Measurements from ENCODE around the gene TBC1D22A.
"Not testable (repeated sequence)": the region's sequence is repeated elsewhere in the genome, so short reads cannot be mapped to it uniquely, and the experiment has no call there.

The TBC1D22A gene

DNA sequence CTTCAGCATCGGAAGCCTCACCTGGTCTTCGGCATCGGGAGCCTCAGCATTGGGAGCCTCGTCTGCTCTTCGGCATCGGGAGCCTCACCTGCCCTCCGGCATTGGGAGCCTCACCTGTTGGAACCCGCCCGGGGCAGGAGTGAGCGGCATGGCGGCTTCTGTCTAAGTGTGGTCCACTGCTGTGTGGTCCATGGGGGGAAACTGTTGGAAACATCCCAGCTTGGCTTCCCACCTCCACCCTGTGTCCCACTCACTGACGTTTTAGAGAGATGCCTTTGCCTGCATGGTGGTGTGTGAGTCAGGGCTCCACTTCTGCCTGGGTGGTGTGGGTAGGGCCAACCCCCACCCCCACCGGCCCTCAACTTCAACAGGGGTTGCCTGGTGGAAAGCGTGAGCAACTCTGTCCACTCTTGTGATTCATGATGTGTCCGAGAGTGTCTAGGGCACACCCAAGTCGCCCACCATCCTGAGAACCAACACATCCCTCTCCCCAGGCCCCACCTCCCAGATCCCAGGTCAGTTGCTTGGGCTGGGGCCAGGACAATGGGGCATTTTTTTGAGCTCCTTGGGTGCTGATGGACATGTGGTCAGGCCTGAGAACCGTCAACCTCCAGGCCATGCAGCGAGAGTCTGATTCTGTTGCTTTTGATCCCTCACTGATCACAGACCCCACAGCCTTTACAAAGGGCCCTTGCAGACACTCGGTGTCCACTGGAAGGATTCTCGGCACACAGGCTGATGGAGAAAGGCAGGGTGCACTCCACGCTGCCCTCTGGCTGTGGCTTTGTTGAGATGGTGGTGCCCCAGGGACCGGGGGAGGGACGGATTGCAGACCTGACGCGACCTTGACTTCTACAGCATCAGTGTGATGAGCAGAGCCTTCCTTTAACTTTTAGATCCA is 406.7 kb downstream of the TBC1D22A start:
- no peak for DNase-seq
- H3K79me2 ChIP-seq (ENCODE audit: low read length), result no peaks in the 10 kb centered on the region
- H3K27ac ChIP-seq (ENCODE audit: low read length), result no peak overlapping the region
- no peak overlapping the region for H3K4me2 ChIP-seq (ENCODE audit: low read depth, low read length)
- TF ChIP-seq, protein P1, sequence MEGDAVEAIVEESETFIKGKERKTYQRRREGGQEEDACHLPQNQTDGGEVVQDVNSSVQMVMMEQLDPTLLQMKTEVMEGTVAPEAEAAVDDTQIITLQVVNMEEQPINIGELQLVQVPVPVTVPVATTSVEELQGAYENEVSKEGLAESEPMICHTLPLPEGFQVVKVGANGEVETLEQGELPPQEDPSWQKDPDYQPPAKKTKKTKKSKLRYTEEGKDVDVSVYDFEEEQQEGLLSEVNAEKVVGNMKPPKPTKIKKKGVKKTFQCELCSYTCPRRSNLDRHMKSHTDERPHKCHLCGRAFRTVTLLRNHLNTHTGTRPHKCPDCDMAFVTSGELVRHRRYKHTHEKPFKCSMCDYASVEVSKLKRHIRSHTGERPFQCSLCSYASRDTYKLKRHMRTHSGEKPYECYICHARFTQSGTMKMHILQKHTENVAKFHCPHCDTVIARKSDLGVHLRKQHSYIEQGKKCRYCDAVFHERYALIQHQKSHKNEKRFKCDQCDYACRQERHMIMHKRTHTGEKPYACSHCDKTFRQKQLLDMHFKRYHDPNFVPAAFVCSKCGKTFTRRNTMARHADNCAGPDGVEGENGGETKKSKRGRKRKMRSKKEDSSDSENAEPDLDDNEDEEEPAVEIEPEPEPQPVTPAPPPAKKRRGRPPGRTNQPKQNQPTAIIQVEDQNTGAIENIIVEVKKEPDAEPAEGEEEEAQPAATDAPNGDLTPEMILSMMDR (IDR thresholded peaks at IDR 0.05; ENCODE audit: low read length), result no peak
- no peak for TF ChIP-seq EZH2phosphoT487 (IDR thresholded peaks at IDR 0.05; ENCODE audit: low read length)
- no peak for TF ChIP-seq EZH2 (optimal IDR thresholded peaks at IDR 0.05; ENCODE audit: low read depth, low read length)
- no peaks in the 10 kb centered on the region for H3K27me3 ChIP-seq (replicated peaks; ENCODE audit: insufficient read depth, low read length)
- no peaks in the 10 kb centered on the region for H3K36me3 ChIP-seq (replicated peaks; ENCODE audit: insufficient read depth, low read length)
- H2AFZ ChIP-seq (ENCODE audit: low read length), result no peak overlapping the region
- H3F3A ChIP-seq (ENCODE audit: insufficient read depth, low read length), result no peaks in the 10 kb centered on the region
- no peak overlapping the region for H3K9ac ChIP-seq (ENCODE audit: low read length)
- no peak overlapping the region for H3K4me3 ChIP-seq (ENCODE audit: low read length)
- H3K9me2 ChIP-seq (replicated peaks; ENCODE audit: insufficient read depth, low read length), result no peaks in the 10 kb centered on the region
- H3K9me3 ChIP-seq (replicated peaks; ENCODE audit: insufficient read depth, low read length), result no peaks in the 10 kb centered on the region
- H4K20me1 ChIP-seq (ENCODE audit: insufficient read depth, low read length), result no peaks in the 10 kb centered on the region
- no peaks in the 10 kb centered on the region for H3K4me1 ChIP-seq (ENCODE audit: low read length)

DNA sequence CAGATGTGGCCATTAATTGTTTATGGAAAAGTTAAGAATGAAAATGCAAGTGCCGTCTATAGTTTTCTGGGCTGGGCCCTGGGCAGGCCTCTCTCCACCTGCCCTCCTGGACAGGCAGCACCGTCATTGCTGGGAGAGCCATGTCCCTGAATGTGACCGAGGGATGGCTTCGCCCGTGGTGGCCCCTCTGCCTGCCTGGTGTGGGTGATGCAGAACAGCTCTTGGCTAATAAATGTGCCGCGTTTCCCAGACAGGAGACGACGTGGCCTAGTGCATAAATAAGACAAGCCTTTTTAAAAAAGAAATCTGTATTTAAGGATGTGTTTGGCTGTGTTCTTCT is 407.3 kb downstream of the TBC1D22A start:
- Histone ChIP-seq H3K4me1 (ENCODE audit: low read length) (no peaks in the 10 kb centered on the region), H3K9me2 (replicated peaks; ENCODE audit: insufficient read depth, low read length) (no peaks in the 10 kb centered on the region), H3K9me3 (replicated peaks; ENCODE audit: insufficient read depth, low read length) (no peaks in the 10 kb centered on the region), H2AFZ (ENCODE audit: low read length) (no peak overlapping the region), H3K27me3 (replicated peaks; ENCODE audit: insufficient read depth, low read length) (no peaks in the 10 kb centered on the region), H3K4me2 (ENCODE audit: low read depth, low read length) (no peak overlapping the region), H3K36me3 (replicated peaks; ENCODE audit: insufficient read depth, low read length) (no peaks in the 10 kb centered on the region), H3K4me3 (ENCODE audit: low read length) (no peak overlapping the region), H3F3A (ENCODE audit: insufficient read depth, low read length) (no peaks in the 10 kb centered on the region), H3K9ac (ENCODE audit: low read length) (no peak overlapping the region), H3K27ac (ENCODE audit: low read length) (no peak overlapping the region), H3K79me2 (ENCODE audit: low read length) (no peaks in the 10 kb centered on the region), H4K20me1 (ENCODE audit: insufficient read depth, low read length) (no peaks in the 10 kb centered on the region)
- TF ChIP-seq EZH2phosphoT487 (IDR thresholded peaks at IDR 0.05; ENCODE audit: low read length) (no peak), EZH2 (optimal IDR thresholded peaks at IDR 0.05; ENCODE audit: low read depth, low read length) (no peak)
- TF ChIP-seq, protein P1 (IDR thresholded peaks at IDR 0.05; ENCODE audit: low read length), result no peak
- DNase-seq, result no peak

DNA sequence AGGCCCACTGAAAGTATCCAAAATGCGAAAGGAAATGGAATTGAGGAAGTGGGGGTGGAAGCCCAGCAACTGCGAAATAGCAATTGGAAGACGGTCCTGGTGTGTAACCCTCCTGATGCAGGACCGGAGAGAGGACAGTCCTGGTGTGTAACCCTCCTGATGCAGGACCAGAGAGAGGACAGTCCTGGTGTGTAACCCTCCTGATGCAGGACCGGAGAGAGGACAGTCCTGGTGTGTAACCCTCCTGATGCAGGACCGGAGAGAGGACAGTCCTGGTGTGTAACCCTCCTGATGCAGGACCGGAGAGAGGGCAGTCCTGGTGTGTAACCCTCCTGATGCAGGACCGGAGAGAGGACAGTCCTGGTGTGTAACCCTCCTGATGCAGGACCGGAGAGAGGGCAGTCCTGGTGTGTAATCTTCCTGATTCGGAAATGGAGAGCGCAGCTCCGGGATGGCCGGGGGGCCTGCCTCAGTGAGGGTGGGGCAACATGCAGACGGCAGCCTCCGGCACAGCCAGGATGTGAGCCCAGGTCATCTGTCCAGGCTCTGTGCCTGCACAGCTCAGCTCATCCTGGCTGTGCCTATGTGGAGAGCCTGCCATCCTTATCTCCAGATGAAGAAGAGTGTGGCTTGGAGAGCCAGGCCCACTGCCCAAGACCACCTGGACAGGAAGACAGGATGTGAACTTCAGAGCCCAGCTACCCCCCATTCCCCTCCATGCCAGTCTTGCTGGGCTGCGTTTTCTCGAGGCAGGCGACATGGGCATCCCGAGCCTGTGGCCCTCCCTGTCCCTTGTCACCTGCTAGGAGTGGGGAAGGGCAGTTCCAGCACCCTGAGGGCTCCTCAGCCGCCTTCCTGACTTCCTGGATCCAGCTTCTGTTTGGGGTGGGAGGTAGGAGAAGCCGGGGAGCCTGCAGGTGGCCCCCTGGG is 408.3 kb downstream of the TBC1D22A start:
- H3K9me3 ChIP-seq (replicated peaks; ENCODE audit: insufficient read depth, low read length); H3K27ac ChIP-seq (ENCODE audit: low read length); DNase-seq; H3K9me2 ChIP-seq (replicated peaks; ENCODE audit: insufficient read depth, low read length); H4K20me1 ChIP-seq (ENCODE audit: insufficient read depth, low read length); H3K9ac ChIP-seq (ENCODE audit: low read length); H3F3A ChIP-seq (ENCODE audit: insufficient read depth, low read length); H3K4me1 ChIP-seq (ENCODE audit: low read length); H3K79me2 ChIP-seq (ENCODE audit: low read length); H3K4me2 ChIP-seq (ENCODE audit: low read depth, low read length); H3K4me3 ChIP-seq (ENCODE audit: low read length); H3K36me3 ChIP-seq (replicated peaks; ENCODE audit: insufficient read depth, low read length); H2AFZ ChIP-seq (ENCODE audit: low read length); H3K27me3 ChIP-seq (replicated peaks; ENCODE audit: insufficient read depth, low read length): not testable (repeated sequence)
